ENCODE results near the gene GNG2. TPM values are rescaled to one million over a fixed set of nuclear protein-coding genes. Genes with fewer than 3 reads are reported as not detected.

Gene GNG2
- total and polyA plus RNA-seq, 10 of the 15 experiments (the other 5 are each of a cell fraction or from before 2014, with no cell fraction given) = 31.6 to 114 (median 66.4) TPM

DNA sequence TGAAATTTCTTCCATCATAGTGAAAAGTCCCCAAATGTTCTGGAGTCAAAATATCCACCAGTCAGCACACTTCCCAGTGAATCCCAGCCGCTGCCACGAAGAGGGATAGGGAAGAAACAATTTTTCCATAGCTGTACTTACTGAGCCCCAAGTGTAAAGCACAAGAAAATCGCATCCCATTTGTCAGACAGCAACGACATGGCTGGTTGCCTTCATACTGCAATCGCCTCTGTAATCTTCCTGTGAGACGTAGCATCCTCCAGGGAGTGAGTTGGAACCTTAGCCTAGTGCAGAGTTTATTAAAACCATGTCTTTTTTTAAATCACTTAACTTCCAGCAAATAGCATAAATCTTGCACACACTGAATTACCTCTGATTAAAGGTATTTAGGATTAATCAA, 56.8 kb downstream of the GNG2 start:
- Histone ChIP-seq H3K4me3 (no peak overlapping the region), H3K79me2 (ENCODE audit: control insufficient read depth, insufficient read depth, low read length) (no peaks in the 10 kb centered on the region), H4K20me1 (ENCODE audit: control insufficient read depth, insufficient read depth) (no peaks in the 10 kb centered on the region), H3K36me3 (ENCODE audit: control insufficient read depth in 2 of 2, insufficient read depth in 2 of 2, low read length in 1 of 2) (peaks cover 0 to 2% of the 10 kb centered on the region in 2 experiments; a peak in 2 of 4 replicates), H3K4me2 (ENCODE audit: control insufficient read depth, insufficient read depth) (no peak overlapping the region), H3K27ac (ENCODE audit: control insufficient read depth, insufficient read depth) (no peak overlapping the region), H3K27me3 (replicated peaks in 1 of 2; ENCODE audit: control insufficient read depth in 2 of 2, insufficient read depth in 2 of 2, low read length in 1 of 2) (no peaks in the 10 kb centered on the region), H3K4me1 (ENCODE audit: control insufficient read depth, insufficient read depth, low read length) (no peaks in the 10 kb centered on the region), H3K9ac (ENCODE audit: control insufficient read depth, insufficient read depth, low read length) (no peak overlapping the region), H2AFZ (ENCODE audit: control insufficient read depth, low read depth, low read length) (no peak overlapping the region), H3K9me3 (replicated peaks; ENCODE audit: control insufficient read depth, insufficient read depth, low read length) (no peaks in the 10 kb centered on the region)
- ChIA-PET CTCF (interaction anchor here (1.2 to 1.4 kb wide), 2 partner anchors 62 to 89 kb away, joined by 3 read pairs; no protein-coding TSS in a partner anchor), POLR2A (no interaction called here), SMC1A (ENCODE audit: uncharacterized antibody, unreplicated experiment) (no interaction called here), RAD21 (ENCODE audit: unreplicated experiment) (no interaction called here)
- BruUV-seq (replicated peaks) = no TSS peak
- ATAC-seq (no peak), FAIRE-seq (no peak), DNase-seq (ENCODE audit: low read depth, low spot score) (no peak)
- in situ Hi-C loops (cut with MboI) = no loop called here
- WGBS (ENCODE audit: insufficient coverage, insufficient replicate concordance, low lambda C conversion rate, missing lambda C conversion rate) = 56% methylated on average over 6 of the region's 6 CpGs
- intact Hi-C loops (cut with micrococcal nuclease; ENCODE audit: unreplicated experiment) = no loop called here
- TF ChIP-seq NFYB (IDR thresholded peaks at IDR 0.05; ENCODE audit: insufficient read depth, low read depth, low read length) (no peak), ATF7 (IDR thresholded peaks at IDR 0.05; ENCODE audit: low read depth) (no peak), CTCF (IDR thresholded peaks at IDR 0.05 in 2 of 3, conservative IDR thresholded peaks at IDR 0.05 in 1 of 3; ENCODE audit: control insufficient read depth in 2 of 3, extremely low read depth in 1 of 3, insufficient read depth in 1 of 3, low read depth in 3 of 3, low read length in 3 of 3) (no peak), ZZZ3 (IDR thresholded peaks at IDR 0.05; ENCODE audit: control insufficient read depth, insufficient read length, low read depth) (no peak), NR2F1 (conservative IDR thresholded peaks at IDR 0.05) (no peak), SMAD5 (IDR thresholded peaks at IDR 0.05; ENCODE audit: low read depth) (no peak), EP300 (IDR thresholded peaks at IDR 0.05; ENCODE audit: borderline replicate concordance in 1 of 2, control insufficient read depth in 1 of 2, low read depth in 2 of 2, low read length in 2 of 2) (no peak), NRF1 (conservative IDR thresholded peaks at IDR 0.05; ENCODE audit: low read depth, low read length) (no peak), PAX5 (IDR thresholded peaks at IDR 0.05; ENCODE audit: borderline replicate concordance, low read depth, low read length) (no peak), HDAC2 (IDR thresholded peaks at IDR 0.05) (no peak), SMAD1 (IDR thresholded peaks at IDR 0.05; ENCODE audit: low read depth, partially characterized antibody) (no peak)
- TF ChIP-seq, protein P1, sequence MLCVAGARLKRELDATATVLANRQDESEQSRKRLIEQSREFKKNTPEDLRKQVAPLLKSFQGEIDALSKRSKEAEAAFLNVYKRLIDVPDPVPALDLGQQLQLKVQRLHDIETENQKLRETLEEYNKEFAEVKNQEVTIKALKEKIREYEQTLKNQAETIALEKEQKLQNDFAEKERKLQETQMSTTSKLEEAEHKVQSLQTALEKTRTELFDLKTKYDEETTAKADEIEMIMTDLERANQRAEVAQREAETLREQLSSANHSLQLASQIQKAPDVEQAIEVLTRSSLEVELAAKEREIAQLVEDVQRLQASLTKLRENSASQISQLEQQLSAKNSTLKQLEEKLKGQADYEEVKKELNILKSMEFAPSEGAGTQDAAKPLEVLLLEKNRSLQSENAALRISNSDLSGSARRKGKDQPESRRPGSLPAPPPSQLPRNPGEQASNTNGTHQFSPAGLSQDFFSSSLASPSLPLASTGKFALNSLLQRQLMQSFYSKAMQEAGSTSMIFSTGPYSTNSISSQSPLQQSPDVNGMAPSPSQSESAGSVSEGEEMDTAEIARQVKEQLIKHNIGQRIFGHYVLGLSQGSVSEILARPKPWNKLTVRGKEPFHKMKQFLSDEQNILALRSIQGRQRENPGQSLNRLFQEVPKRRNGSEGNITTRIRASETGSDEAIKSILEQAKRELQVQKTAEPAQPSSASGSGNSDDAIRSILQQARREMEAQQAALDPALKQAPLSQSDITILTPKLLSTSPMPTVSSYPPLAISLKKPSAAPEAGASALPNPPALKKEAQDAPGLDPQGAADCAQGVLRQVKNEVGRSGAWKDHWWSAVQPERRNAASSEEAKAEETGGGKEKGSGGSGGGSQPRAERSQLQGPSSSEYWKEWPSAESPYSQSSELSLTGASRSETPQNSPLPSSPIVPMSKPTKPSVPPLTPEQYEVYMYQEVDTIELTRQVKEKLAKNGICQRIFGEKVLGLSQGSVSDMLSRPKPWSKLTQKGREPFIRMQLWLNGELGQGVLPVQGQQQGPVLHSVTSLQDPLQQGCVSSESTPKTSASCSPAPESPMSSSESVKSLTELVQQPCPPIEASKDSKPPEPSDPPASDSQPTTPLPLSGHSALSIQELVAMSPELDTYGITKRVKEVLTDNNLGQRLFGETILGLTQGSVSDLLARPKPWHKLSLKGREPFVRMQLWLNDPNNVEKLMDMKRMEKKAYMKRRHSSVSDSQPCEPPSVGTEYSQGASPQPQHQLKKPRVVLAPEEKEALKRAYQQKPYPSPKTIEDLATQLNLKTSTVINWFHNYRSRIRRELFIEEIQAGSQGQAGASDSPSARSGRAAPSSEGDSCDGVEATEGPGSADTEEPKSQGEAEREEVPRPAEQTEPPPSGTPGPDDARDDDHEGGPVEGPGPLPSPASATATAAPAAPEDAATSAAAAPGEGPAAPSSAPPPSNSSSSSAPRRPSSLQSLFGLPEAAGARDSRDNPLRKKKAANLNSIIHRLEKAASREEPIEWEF (IDR thresholded peaks at IDR 0.05; ENCODE audit: insufficient replicate concordance, low read depth, low read length) = no peak
- TF ChIP-seq, protein P2, sequence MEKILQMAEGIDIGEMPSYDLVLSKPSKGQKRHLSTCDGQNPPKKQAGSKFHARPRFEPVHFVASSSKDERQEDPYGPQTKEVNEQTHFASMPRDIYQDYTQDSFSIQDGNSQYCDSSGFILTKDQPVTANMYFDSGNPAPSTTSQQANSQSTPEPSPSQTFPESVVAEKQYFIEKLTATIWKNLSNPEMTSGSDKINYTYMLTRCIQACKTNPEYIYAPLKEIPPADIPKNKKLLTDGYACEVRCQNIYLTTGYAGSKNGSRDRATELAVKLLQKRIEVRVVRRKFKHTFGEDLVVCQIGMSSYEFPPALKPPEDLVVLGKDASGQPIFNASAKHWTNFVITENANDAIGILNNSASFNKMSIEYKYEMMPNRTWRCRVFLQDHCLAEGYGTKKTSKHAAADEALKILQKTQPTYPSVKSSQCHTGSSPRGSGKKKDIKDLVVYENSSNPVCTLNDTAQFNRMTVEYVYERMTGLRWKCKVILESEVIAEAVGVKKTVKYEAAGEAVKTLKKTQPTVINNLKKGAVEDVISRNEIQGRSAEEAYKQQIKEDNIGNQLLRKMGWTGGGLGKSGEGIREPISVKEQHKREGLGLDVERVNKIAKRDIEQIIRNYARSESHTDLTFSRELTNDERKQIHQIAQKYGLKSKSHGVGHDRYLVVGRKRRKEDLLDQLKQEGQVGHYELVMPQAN (conservative IDR thresholded peaks at IDR 0.05) = no peak
